Activated naive CD8-positive, alpha-beta T cell treated with anti-CD3 and anti-CD28 coated beads, Interleukin-2, amount 50 U/mL, for 16 hours (primary cell): ENCODE results near the gene SALL2.

ENCODE experiments used
- DNase-seq: peaks from one replicate; pipeline ENCODE4 v3.0.0-alpha.2; 2020; ENCODE audit warnings: low read depth, low spot score

SALL2 gene

DNA sequence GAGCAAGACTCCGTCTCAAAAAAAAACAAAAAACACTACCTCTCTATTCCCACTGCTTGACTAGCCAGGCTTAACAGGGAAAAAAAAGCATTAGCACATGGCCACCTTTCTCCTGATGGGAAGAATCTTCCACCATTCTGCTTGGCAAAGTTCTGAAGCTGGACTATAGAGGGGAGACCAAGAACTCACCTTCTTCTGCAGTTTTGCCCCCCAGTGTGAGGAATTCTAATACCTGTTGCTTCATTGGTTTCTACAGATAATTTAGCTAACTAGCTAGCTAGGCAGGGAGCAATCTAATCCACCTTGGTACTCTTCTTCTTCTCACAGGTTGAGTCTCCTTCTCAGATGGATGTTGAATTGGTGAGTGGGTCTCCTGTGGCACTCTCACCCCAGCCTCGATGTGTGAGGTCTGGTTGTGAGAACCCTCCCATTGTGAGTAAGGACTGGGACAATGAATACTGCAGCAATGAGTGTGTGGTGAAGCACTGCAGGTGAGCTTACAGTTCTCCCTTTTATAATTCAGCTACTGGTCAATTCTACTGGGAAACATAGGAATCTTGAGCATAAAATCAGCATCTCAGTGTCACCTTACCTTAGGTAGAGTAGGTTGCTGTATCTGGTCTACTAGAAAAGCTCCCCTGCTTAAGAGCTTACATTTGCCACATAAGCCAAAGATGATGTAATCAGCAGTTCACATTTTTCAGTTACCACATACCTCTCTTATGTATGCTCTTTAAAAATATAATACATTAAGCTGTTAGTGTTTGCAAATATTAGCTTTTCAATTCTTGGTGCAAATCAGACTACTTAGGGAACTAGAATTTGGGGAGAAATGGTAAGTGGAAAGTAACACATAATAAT, 31.0 kb downstream of the SALL2 start:
- DNase-seq: no peak

DNA sequence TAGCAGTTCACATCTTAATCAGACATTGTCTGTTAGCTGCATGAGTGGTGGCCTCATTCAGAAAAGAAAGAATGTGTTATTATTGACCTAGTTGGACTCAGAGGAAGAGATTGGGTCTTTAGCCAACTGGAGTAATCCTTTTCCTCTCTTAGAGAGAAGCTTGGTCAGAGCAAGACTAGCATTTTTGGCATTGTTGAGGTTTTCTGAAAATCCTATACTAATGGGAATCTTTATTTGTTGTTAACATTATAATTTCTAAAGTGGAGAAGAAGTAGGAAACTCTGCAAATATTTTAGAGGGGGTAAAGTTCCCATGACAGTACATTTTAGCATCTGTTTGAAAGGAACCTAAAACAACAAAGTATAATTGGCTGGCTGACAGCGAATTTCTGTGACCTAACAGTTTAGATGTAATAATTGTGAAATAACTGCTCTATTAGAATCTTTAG, 39.5 kb downstream of the SALL2 start:
- no peak for DNase-seq

DNA sequence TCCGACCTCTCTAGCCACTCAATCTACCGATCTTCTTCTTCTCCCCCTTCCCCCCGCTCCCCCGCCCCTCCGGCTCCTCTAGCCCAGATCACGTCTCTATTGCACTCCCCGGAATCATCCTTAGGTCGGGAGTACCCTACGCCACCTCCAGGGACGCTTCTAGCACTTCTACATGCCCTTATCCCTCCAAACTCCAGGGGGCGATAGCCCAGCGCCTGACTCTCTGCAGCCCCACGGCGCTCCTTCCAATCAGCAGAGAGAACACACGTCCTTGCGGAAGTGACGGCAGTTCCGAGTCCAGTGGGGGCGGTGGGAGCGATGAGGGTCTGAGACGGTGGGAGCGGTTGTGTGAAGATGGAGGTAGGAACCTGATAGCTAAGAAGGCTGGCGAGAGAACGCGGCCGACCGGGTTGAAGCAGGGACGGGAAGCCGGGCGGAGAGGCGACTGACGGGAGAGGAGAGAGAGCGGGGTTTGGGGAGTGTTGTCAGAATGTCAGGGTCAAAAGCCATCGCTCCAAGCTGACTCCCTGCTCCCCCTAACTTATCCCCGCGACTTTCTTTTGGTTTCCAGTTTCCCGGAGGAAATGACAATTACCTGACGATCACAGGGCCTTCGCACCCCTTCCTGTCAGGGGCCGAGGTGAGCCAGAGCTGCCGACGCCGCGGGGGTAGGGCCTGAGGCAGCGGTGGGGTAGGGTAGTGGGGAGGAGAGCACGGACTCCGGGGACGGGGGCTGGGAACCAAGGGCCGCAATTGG, 49.0 kb downstream of the SALL2 start, which contains the start of the genes RAB2B and TOX4:
RAB2B (minus strand) TSS at position 35 of the 757 bp plus-strand sequence. CDS start 87 bp downstream, outside the sequence.
TOX4 (plus strand) TSS at position 271 of the 757 bp plus-strand sequence; CDS start at position 355, 84 bp downstream.
- DNase-seq: peak; percentile 90

DNA sequence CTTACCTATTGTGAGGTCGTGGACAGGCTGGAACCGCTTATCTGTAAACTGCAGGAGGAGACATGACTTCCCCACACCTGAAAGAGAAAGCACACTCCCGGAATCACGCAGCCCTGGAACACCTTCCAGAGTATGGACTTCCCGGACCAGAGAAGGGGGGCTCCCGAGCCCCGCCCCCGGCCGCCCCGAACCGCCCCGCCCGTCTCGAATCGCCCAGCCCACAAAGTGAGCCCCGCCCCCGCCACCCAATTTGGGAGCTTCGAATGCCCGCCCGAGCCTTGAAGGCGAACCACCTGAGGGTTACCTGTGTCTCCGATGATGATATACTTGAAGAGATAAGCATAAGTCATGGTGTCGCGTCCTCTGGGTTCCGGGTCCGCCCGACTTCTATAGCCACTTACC, 49.6 kb downstream of the SALL2 start:
- DNase-seq: no peak

DNA sequence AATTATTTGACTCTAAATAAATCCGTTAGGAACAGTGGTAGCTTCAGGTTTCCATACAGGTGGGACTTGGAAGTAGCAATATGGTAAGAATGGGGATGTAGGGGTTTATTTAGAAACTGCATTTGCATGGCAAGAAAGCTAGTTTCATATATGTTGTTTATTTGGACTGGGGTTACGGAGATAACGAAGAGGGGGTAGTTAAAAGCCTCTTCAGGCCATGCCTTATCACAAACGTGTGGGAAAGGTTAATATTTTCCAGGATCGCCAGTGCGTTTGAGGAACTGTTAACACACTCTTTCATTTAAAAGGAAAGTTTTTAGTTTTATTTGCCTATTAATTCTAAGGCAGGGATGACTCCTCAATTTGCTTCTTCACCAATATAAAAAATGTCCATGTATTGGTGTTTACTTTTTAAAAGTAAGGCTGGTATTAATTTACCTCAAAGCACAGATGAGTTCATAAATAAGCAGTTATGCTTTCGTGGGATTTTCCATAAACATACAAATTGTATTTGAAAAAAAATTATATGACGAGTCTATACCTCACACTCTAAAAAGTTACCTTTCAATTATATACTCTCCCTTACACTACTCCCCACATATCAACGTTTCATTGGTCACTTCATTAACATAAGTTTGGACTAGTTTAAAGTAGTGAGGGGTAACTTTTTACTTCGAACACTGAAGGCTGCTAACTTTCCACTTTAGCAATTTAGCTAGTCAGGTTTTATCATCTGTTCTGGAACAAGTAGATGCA, 50.2 kb downstream of the SALL2 start:
- DNase-seq: no peak
